GM18526 (cell line): ENCODE measurements around the gene RIPOR2.

Experiments used
- POLR2A ChIP-seq: IDR thresholded peaks from 3 replicates; pipeline ENCODE4 v1.6.1; 2011; ENCODE audit not compliant: insufficient read length; ENCODE audit errors: extremely low read depth

Gene RIPOR2

GRCh38 chr6:24833711-24834386 is 101.9 kb downstream of the RIPOR2 start:
- TF ChIP-seq POLR2A, result no peak

GRCh38 chr6:24832794-24833193 is 103.0 kb downstream of the RIPOR2 start:
- TF ChIP-seq POLR2A, result no peak

- no peak for TF ChIP-seq POLR2A
These were observed 103.7 kb downstream of the RIPOR2 start for GRCh38 chr6:24831771-24832716.

GRCh38 chr6:24829657-24830056 is 106.1 kb downstream of the RIPOR2 start:
- no peak for TF ChIP-seq POLR2A

- TF ChIP-seq POLR2A, result no peak
These were observed 107.8 kb downstream of the RIPOR2 start for GRCh38 chr6:24827970-24828369.

- TF ChIP-seq POLR2A, result no peak
These were observed 108.6 kb downstream of the RIPOR2 start for GRCh38 chr6:24827162-24827561.

- no peak for TF ChIP-seq POLR2A
These were observed 110.6 kb downstream of the RIPOR2 start for GRCh38 chr6:24825130-24825630.

GRCh38 chr6:24824142-24824938 is 111.4 kb downstream of the RIPOR2 start:
- no peak for TF ChIP-seq POLR2A

- no peak for TF ChIP-seq POLR2A
These were observed 112.6 kb downstream of the RIPOR2 start for GRCh38 chr6:24823185-24823584.

GRCh38 chr6:24822696-24823095 is 113.1 kb downstream of the RIPOR2 start:
- no peak for TF ChIP-seq POLR2A

- no peak for TF ChIP-seq POLR2A
These were observed 113.8 kb downstream of the RIPOR2 start for GRCh38 chr6:24821860-24822444.

- no peak for TF ChIP-seq POLR2A
These were observed 117.4 kb downstream of the RIPOR2 start for GRCh38 chr6:24818346-24818745.

GRCh38 chr6:24809728-24810127 is 126.0 kb downstream of the RIPOR2 start:
- TF ChIP-seq POLR2A, result no peak

GRCh38 chr6:24807584-24807983 is 128.2 kb downstream of the RIPOR2 start:
- TF ChIP-seq POLR2A, result no peak
